ENCODE measurements around the gene DTHD1. TPM values are rescaled to one million over a fixed set of nuclear protein-coding genes. Genes with fewer than 3 reads are reported as not detected.

DTHD1 gene
- total and polyA plus RNA-seq, 2 donors (not counting 1 experiment from before 2014, with no cell fraction given): not detected

- Histone ChIP-seq H3K36me3 (ENCODE audit: control insufficient read depth, insufficient read depth, low read length) (no peaks in the 10 kb centered on the region), H3K9ac (ENCODE audit: insufficient read depth, low read length) (no peak overlapping the region), H3K4me2 (ENCODE audit: extremely low read depth, insufficient read depth, low read length) (no peak overlapping the region), H3K4me3 (replicated peaks in 1 of 4; ENCODE audit: control extremely low read depth in 1 of 4, insufficient read depth in 1 of 4, low read depth in 3 of 4, low read length in 4 of 4) (no peak overlapping the region), H3K27me3 (ENCODE audit: control insufficient read depth, insufficient read depth, low read length) (no peaks in the 10 kb centered on the region), H2AFZ (ENCODE audit: low read length) (no peak overlapping the region), H3K79me2 (ENCODE audit: control insufficient read depth, insufficient read depth, low read length) (no peaks in the 10 kb centered on the region), H3K4me1 (ENCODE audit: control insufficient read depth, extremely low read depth, insufficient read depth, low read length) (no peaks in the 10 kb centered on the region), H3K9me3 (ENCODE audit: control insufficient read depth, insufficient read depth, low read depth, low read length) (no peaks in the 10 kb centered on the region), H3K27ac (ENCODE audit: insufficient read depth, low read length) (no peak overlapping the region), H4K20me1 (ENCODE audit: control insufficient read depth, extremely low read depth, insufficient read depth, low read length) (no peaks in the 10 kb centered on the region)
- TF ChIP-seq CTCF (conservative IDR thresholded peaks at IDR 0.05 in 1 of 2, IDR thresholded peaks at IDR 0.05 in 1 of 2; ENCODE audit: low read depth in 1 of 2, low read length in 2 of 2): no peak
- TF ChIP-seq EZH2 (IDR thresholded peaks at IDR 0.05; ENCODE audit: low read length, missing control alignments): no peak
- DNase-seq (ENCODE audit: low read depth in 2 of 2): peak in 1 of 2 donors; percentile 7
These were observed 111.5 kb downstream of the DTHD1 start for GRCh38 chr4:36392916-36393315.

Other genes with a start within 250 kb of the DTHD1 start
- 2.3 and 3.0 TPM in 2 replicates for gene ARAP2, start 37.1 kb upstream of the DTHD1 start, total RNA-seq
- gene ARAP2, start 37.1 kb upstream of the DTHD1 start, polyA plus RNA-seq: 0.05 and 0.11 TPM in 2 replicates

Measured in fibroblast of lung (primary cell).